Inferior parietal cortex (tissue), 1 donor: ENCODE results near the gene TOMM7.
"Not testable (repeated sequence)": the region's sequence is repeated elsewhere in the genome, so short reads cannot be mapped to it uniquely, and the experiment has no call there.

Source experiments
- DNase-seq: peaks from one replicate; pipeline ENCODE4 v3.0.0-alpha.2; 2016; ENCODE audit errors: extremely low spot score

TOMM7 gene

GRCh38 chr7:22821702-22822485 is 755 bp downstream of the TOMM7 start:
- no peak for DNase-seq

- DNase-seq = no peak
Measured at GRCh38 chr7:22819476-22819875, 3.2 kb downstream of the TOMM7 start.

GRCh38 chr7:22814261-22815208 is 8.1 kb downstream of the TOMM7 start:
- DNase-seq = no peak

- DNase-seq = no peak
Measured at GRCh38 chr7:22812353-22812752, 10.3 kb downstream of the TOMM7 start.

- no peak for DNase-seq
Measured at GRCh38 chr7:22811746-22812280, 10.8 kb downstream of the TOMM7 start.

GRCh38 chr7:22810843-22811242 is 11.8 kb downstream of the TOMM7 start:
- DNase-seq = no peak

- no peak for DNase-seq
Measured at GRCh38 chr7:22809902-22810642, 12.6 kb downstream of the TOMM7 start.

- no peak for DNase-seq
Measured at GRCh38 chr7:22808140-22808539, 14.5 kb downstream of the TOMM7 start.

- DNase-seq = no peak
Measured at GRCh38 chr7:22806752-22807151, 15.9 kb downstream of the TOMM7 start.

GRCh38 chr7:22805227-22805626 is 17.4 kb downstream of the TOMM7 start:
- DNase-seq = no peak

- DNase-seq = not testable (repeated sequence)
Measured at GRCh38 chr7:22802831-22803230, 19.8 kb downstream of the TOMM7 start.

- DNase-seq = no peak
Measured at GRCh38 chr7:22802426-22802825, 20.2 kb downstream of the TOMM7 start.

- no peak for DNase-seq
Measured at GRCh38 chr7:22801912-22802311, 20.7 kb downstream of the TOMM7 start.

GRCh38 chr7:22799633-22800032 is 23.0 kb downstream of the TOMM7 start:
- no peak for DNase-seq

GRCh38 chr7:22793593-22794462 is 28.8 kb downstream of the TOMM7 start:
- no peak for DNase-seq

- no peak for DNase-seq
Measured at GRCh38 chr7:22791204-22792158, 31.2 kb downstream of the TOMM7 start.

GRCh38 chr7:22790640-22791039 is 32.0 kb downstream of the TOMM7 start:
- not testable (repeated sequence) for DNase-seq

GRCh38 chr7:22787951-22788350 is 34.7 kb downstream of the TOMM7 start:
- DNase-seq = no peak

GRCh38 chr7:22786290-22786932 is 36.2 kb downstream of the TOMM7 start:
- no peak for DNase-seq
